ENCODE data around the gene MOB3C.
"Not testable (repeated sequence)": the region's sequence is repeated elsewhere in the genome, so short reads cannot be mapped to it uniquely, and the experiment has no call there.

- TF ChIP-seq CTCF, POLR2AphosphoS5 (IDR thresholded peaks at IDR 0.05): not testable (repeated sequence)
Observed at GRCh38 chr1:46662919-46663318, 46.3 kb upstream of the MOB3C start.

Measured in esophagus muscularis mucosa (tissue), 3 donors.